H1 (cell line): ENCODE results near the gene FAM169A. TPM values are rescaled to one million over a fixed set of nuclear protein-coding genes. Genes with fewer than 3 reads are reported as not detected.

Experiments
- CTCF ChIA-PET: fragments of 300-600 bp; sonication (Branson Sonifier 250); formaldehyde crosslinking; loops from one replicate; lab custom pipeline; 2021; ENCODE audit not compliant: partially characterized antibody; lab: Charles Lee
- POLR2A ChIA-PET: fragments of 300-600 bp; sonication (Branson Sonifier 250); formaldehyde crosslinking; loops from one replicate; lab custom pipeline; 2021; ENCODE audit warnings: inconsistent platforms; ENCODE audit not compliant: partially characterized antibody; lab: Charles Lee
- DNase-seq, 2 experiments: peaks; one replicate each; pipeline versions ENCODE4 v3.0.0 to v3.0.0-alpha.2; 2010 to 2022; ENCODE audit warnings: low spot score in 2 of 2, low read depth in 1 of 2, mixed read lengths in 1 of 2
- FAIRE-seq: peaks from 2 replicates; lab custom pipeline; 2011; peaks lifted over from hg19 to GRCh38; lab: Jason Lieb, UNC
- H2AFZ ChIP-seq: 2 replicates; pipeline ENCODE4 v1.8.1; 2012; ENCODE audit warnings: low read length, inconsistent platforms
- H2AK5ac ChIP-seq: 2 replicates; pipeline ENCODE4 v1.6.1; 2013; ENCODE audit warnings: low read depth, low read length
- H2BK120ac ChIP-seq: replicated peaks from 2 replicates; pipeline ENCODE3; 2013; ENCODE audit warnings: low read depth, low read length, inconsistent platforms
- H2BK12ac ChIP-seq: 2 replicates; pipeline ENCODE4 v1.6.1; 2013; ENCODE audit warnings: low read depth, low read length
- H2BK15ac ChIP-seq: 2 replicates; pipeline ENCODE4 v1.6.1; 2013; ENCODE audit warnings: low read length
- H2BK20ac ChIP-seq: 2 replicates; pipeline ENCODE4 v1.6.1; 2013; ENCODE audit warnings: low read length
- H2BK5ac ChIP-seq: 2 replicates; pipeline ENCODE4 v1.6.1; 2013; ENCODE audit warnings: low read depth, low read length
- H3K14ac ChIP-seq: 2 replicates; pipeline ENCODE4 v1.6.1; 2013; ENCODE audit warnings: inconsistent platforms; ENCODE audit not compliant: insufficient read length
- H3K18ac ChIP-seq: 2 replicates; pipeline ENCODE4 v1.6.1; 2013; ENCODE audit warnings: low read length; ENCODE audit errors: extremely low read depth
- H3K23ac ChIP-seq: 2 replicates; pipeline ENCODE4 v1.6.1; 2013; ENCODE audit warnings: inconsistent platforms; ENCODE audit not compliant: insufficient read length
- H3K23me2 ChIP-seq: 2 replicates; pipeline ENCODE4 v1.6.1; 2013; ENCODE audit warnings: low read depth, low read length
- H3K27ac ChIP-seq: 2 replicates; pipeline ENCODE4 v1.6.1; 2011; ENCODE audit warnings: low read depth, low read length, inconsistent platforms
- H3K27me3 ChIP-seq, 4 experiments: replicated peaks in 1 of 4; 1 replicate in 1 of 4; 2 replicates in 3 of 4; pipeline versions ENCODE4 v1.6.1 to v1.8.1; 2011 to 2013; ENCODE audit warnings: low read length in 3 of 4, mild to moderate bottlenecking in 3 of 4, inconsistent platforms in 2 of 4, mixed read lengths in 2 of 4, moderate library complexity in 1 of 4; ENCODE audit not compliant: control insufficient read depth in 3 of 4, insufficient read depth in 3 of 4; ENCODE audit errors: extremely low read depth in 1 of 4
- H3K36me3 ChIP-seq, 4 experiments: 2 replicates each; pipeline versions ENCODE4 v1.6.1 to v1.8.1; 2011 to 2013; ENCODE audit warnings: mild to moderate bottlenecking in 4 of 4, low read length in 3 of 4, moderate library complexity in 2 of 4, control low read depth in 1 of 4, inconsistent platforms in 1 of 4; ENCODE audit not compliant: insufficient read depth in 4 of 4, control insufficient read depth in 2 of 4
- H3K4ac ChIP-seq: replicated peaks from 2 replicates; pipeline ENCODE3; 2013; ENCODE audit warnings: low read length, low read depth, mixed read lengths, inconsistent platforms; ENCODE audit not compliant: insufficient read length
- H3K4me1 ChIP-seq, 4 experiments: replicated peaks in 1 of 4; 1 replicate in 1 of 4; 2 replicates in 3 of 4; pipeline versions ENCODE4 v1.6.1 to v1.8.1; 2011 to 2013; ENCODE audit warnings: low read length in 3 of 4, inconsistent platforms in 2 of 4, mixed read lengths in 1 of 4; ENCODE audit not compliant: insufficient read depth in 4 of 4, control insufficient read depth in 3 of 4
- H3K4me2 ChIP-seq, 2 experiments: 2 replicates each; pipeline versions ENCODE4 v1.6.1 to v1.8.1; 2011 to 2013; ENCODE audit warnings: low read depth in 2 of 2, low read length in 2 of 2, control low read depth in 1 of 2, inconsistent platforms in 1 of 2, mild to moderate bottlenecking in 1 of 2; ENCODE audit not compliant: insufficient read depth in 1 of 2
- H3K4me3 ChIP-seq, 4 experiments: fragments of 200-600, 300-600 bp in 1 of 4; sonication (generic), shearing (Covaris generic), sonication (Bioruptor Twin) in 1 of 4; 2 replicates each; pipeline versions ENCODE4 v1.5.1 to v1.8.1; 2011 to 2016; ENCODE audit warnings: low read length in 4 of 4, low read depth in 3 of 4, control low read depth in 2 of 4, inconsistent platforms in 2 of 4, mild to moderate bottlenecking in 2 of 4, mixed read lengths in 1 of 4, moderate library complexity in 1 of 4; ENCODE audit not compliant: insufficient read depth in 2 of 4; ENCODE audit errors: extremely low read depth in 1 of 4
- H3K56ac ChIP-seq: replicated peaks from 2 replicates; pipeline ENCODE3; 2013; ENCODE audit warnings: low read depth, mild to moderate bottlenecking, mixed read lengths, low read length, inconsistent platforms; ENCODE audit not compliant: insufficient read length
- H3K79me1 ChIP-seq: 2 replicates; pipeline ENCODE4 v1.6.1; 2013; ENCODE audit warnings: low read depth, low read length, control low read depth
- H3K79me2 ChIP-seq, 2 experiments: 2 replicates each; pipeline versions ENCODE4 v1.6.1 to v1.8.1; 2012 to 2013; ENCODE audit warnings: low read length in 2 of 2, mild to moderate bottlenecking in 2 of 2, inconsistent platforms in 1 of 2; ENCODE audit not compliant: insufficient read depth in 2 of 2, control insufficient read depth in 1 of 2
- H3K9ac ChIP-seq, 4 experiments: replicated peaks in 1 of 4; 1 replicate in 1 of 4; 2 replicates in 3 of 4; pipeline versions ENCODE4 v1.6.1 to v1.8.1; 2011 to 2013; ENCODE audit warnings: low read depth in 3 of 4, low read length in 3 of 4, control low read depth in 2 of 4, mild to moderate bottlenecking in 2 of 4, moderate library complexity in 2 of 4, inconsistent platforms in 1 of 4; ENCODE audit errors: extremely low read depth in 1 of 4
- H3K9me3 ChIP-seq, 2 experiments: 2 replicates each; pipeline versions ENCODE4 v1.6.1 to v1.8.1; 2012 to 2013; ENCODE audit warnings: mild to moderate bottlenecking in 2 of 2, moderate library complexity in 2 of 2, control low read depth in 1 of 2, inconsistent platforms in 1 of 2, low read depth in 1 of 2, low read length in 1 of 2, mixed read lengths in 1 of 2; ENCODE audit not compliant: insufficient read depth in 2 of 2
- H4K20me1 ChIP-seq, 2 experiments: replicated peaks in 1 of 2; 2 replicates each; pipeline versions ENCODE3 to v1.8.1; 2011 to 2013; ENCODE audit warnings: inconsistent platforms in 2 of 2, low read length in 2 of 2, mild to moderate bottlenecking in 1 of 2; ENCODE audit not compliant: insufficient read depth in 2 of 2, control insufficient read depth in 1 of 2
- H4K5ac ChIP-seq: 2 replicates; pipeline ENCODE4 v1.6.1; 2013; ENCODE audit warnings: low read length, low read depth, mixed read lengths, inconsistent platforms; ENCODE audit not compliant: insufficient read length
- H4K8ac ChIP-seq: 2 replicates; pipeline ENCODE4 v1.8.0; 2013; ENCODE audit warnings: mild to moderate bottlenecking, moderate library complexity, low read length, inconsistent platforms; ENCODE audit not compliant: insufficient read depth; ENCODE audit errors: extremely low read depth
- H4K91ac ChIP-seq: replicated peaks from 2 replicates; pipeline ENCODE3; 2013; ENCODE audit warnings: low read length, mixed read lengths, inconsistent platforms; ENCODE audit not compliant: insufficient read length
- CHD1 ChIP-seq: IDR thresholded peaks from 2 replicates; pipeline ENCODE4 v1.6.1; 2012; ENCODE audit warnings: low read depth, low read length, improper control_type of control experiment
- CREB1 ChIP-seq: IDR thresholded peaks from 2 replicates; pipeline ENCODE4 v1.6.1; 2012; ENCODE audit warnings: inconsistent platforms
- EZH2 ChIP-seq: fragments of 200-600 bp; sonication (generic); IDR thresholded peaks from 2 replicates; pipeline ENCODE4 v1.7.1; 2012; ENCODE audit warnings: low read depth, mild to moderate bottlenecking, moderate library complexity, low read length, inconsistent platforms; ENCODE audit not compliant: severe bottlenecking
- JUN ChIP-seq: IDR thresholded peaks from 2 replicates; pipeline ENCODE4 v1.6.1; 2011; ENCODE audit warnings: low read depth, mild to moderate bottlenecking, improper control_type of control experiment, low read length
- KDM1A ChIP-seq: fragments of 200-600, 300-600 bp; sonication (generic); IDR thresholded peaks from 2 replicates; pipeline ENCODE4 v1.7.1; 2016; ENCODE audit warnings: mild to moderate bottlenecking, low read length, borderline replicate concordance
- SIX5 ChIP-seq: IDR thresholded peaks from 2 replicates; pipeline ENCODE4 v1.6.1; 2011; ENCODE audit warnings: mild to moderate bottlenecking, low read depth, low read length
- TEAD4 ChIP-seq: IDR thresholded peaks from 2 replicates; pipeline ENCODE4 v1.6.1; 2012; ENCODE audit warnings: low read depth, low read length, inconsistent platforms, mixed read lengths
- ZNF274 ChIP-seq: IDR thresholded peaks from 2 replicates; pipeline ENCODE4 v1.7.0; 2012; ENCODE audit warnings: low read length, borderline replicate concordance; ENCODE audit errors: extremely low read depth
- WGBS, 2 experiments: shearing (Covaris generic) in 1 of 2; methylation state at CpG; one replicate each; pipeline versions ENCODE4 v1.1.6 to v1.1.7; 2013 to 2015; ENCODE audit warnings: low lambda C conversion rate in 2 of 2, mixed read lengths in 2 of 2, inconsistent platforms in 1 of 2, low coverage in 1 of 2, missing lambda C conversion rate in 1 of 2; ENCODE audit not compliant: insufficient replicate concordance in 2 of 2, insufficient coverage in 1 of 2, insufficient read length in 1 of 2; ENCODE audit errors: extremely low coverage in 1 of 2, missing lambda C conversion rate in 1 of 2; 5-methylcytosine and 5-hydroxymethylcytosine counted together
- long read RNA-seq, 2 experiments: library from RNA in 1 of 2; library from capped mRNA in 1 of 2; stranded (forward); transcript quantifications; one replicate each; pipeline ENCODE4 v2.0.0, GENCODE V29; 2021; ENCODE audit warnings: inconsistent platforms in 1 of 2
- polyA minus RNA-seq, 3 experiments: library from RNA; depleted of rRNA, polyadenylated mRNA; stranded (reverse); fragments of >200 nt; gene quantifications; 1 replicate in 2 of 3; 2 replicates in 1 of 3; pipeline ENCODE4 v1.2.3, GENCODE V29; 2011
- polyA plus RNA-seq, 7 experiments: library from polyadenylated mRNA; depleted of rRNA in 3 of 7; stranded (reverse) in 5 of 7; unstranded in 2 of 7; fragments of >200 nt in 5 of 7; fragments of 200-250 nt in 2 of 7; gene quantifications; 1 replicate in 5 of 7; 2 replicates in 1 of 7; 4 replicates in 1 of 7; pipeline versions ENCODE4 v1.2.1 to v1.2.3, GENCODE V29; 2011 to 2013; ENCODE audit warnings: missing spikeins in 2 of 7, mixed read lengths in 2 of 7
- total RNA-seq: library from RNA; stranded (reverse); fragmentation: NEBNext Ultra II Directional; extraction: Animal tissue kit (Norgen Biotek cat#: 25700); gene quantifications from 2 replicates; pipeline ENCODE4 v1.2.1, GENCODE V29; 2021

Gene FAM169A
- total RNA-seq (78.7 and 83.1 TPM in 2 replicates), polyA plus RNA-seq (2011; rRNA removed) (9.0 and 12.6 TPM in 2 replicates), polyA minus RNA-seq (2011; rRNA and poly(A)+ RNA removed) (45.6 and 62.0 TPM in 2 replicates)
- polyA plus RNA-seq (2011; cell fraction: cytosol; rRNA removed): 17.4 TPM
- 13.0 TPM for polyA plus RNA-seq (2011; cell fraction: nucleus; rRNA removed)
- polyA plus RNA-seq (2012, experiment 1 of 2): 12.2 to 25.3 TPM (median 17.9 TPM) in 4 replicates
- polyA plus RNA-seq (2012, experiment 2 of 2): 1.5 TPM
- 29.1 TPM for polyA plus RNA-seq (2013, experiment 1 of 2)
- 30.1 TPM for polyA plus RNA-seq (2013, experiment 2 of 2)
- polyA minus RNA-seq (2011; cell fraction: cytosol; rRNA and poly(A)+ RNA removed): 30.0 TPM
- polyA minus RNA-seq (2011; cell fraction: nucleus; rRNA and poly(A)+ RNA removed): 59.1 TPM
- long read RNA-seq, experiment 1, full-length matches to known transcripts: 1 of 41 reads
- long read RNA-seq, experiment 1, partial matches to known transcripts: 2 of 41 reads
- long read RNA-seq, experiment 1, other reads (novel, unspliced or antisense): 38 of 41 reads
- long read RNA-seq, experiment 2, full-length matches to known transcripts: 2 of 17 reads
- long read RNA-seq, experiment 2, partial matches to known transcripts: 10 of 17 reads
- long read RNA-seq, experiment 2, other reads (novel, unspliced or antisense): 5 of 17 reads

- H3K4me2 ChIP-seq: peak within 1 kb of the TSS; percentile 75 to 91
- ChIA-PET CTCF (interaction anchor here (0.6 to 1.3 kb wide), 3 partner anchors 15 to 1160 kb away, joined by 3 to 4 read pairs (median 3); no protein-coding TSS in a partner anchor), POLR2A (interaction anchor here (0.6 to 5.0 kb wide), 17 partner anchors 10 to 371 kb away, joined by 3 to 31 read pairs (median 4); partner anchors contain the start of genes GFM2 and NSA2)
- H3K9me3 ChIP-seq: no peaks in the 10 kb centered on the region
- peaks cover 2 to 29% (median 16%) of the 10 kb centered on the region in 4 experiments; a peak in 6 of 7 replicates for H3K4me1 ChIP-seq
- H2BK15ac ChIP-seq: no peak within 1 kb of the TSS
- H4K5ac ChIP-seq: peak within 1 kb of the TSS; percentile 98
- H2AFZ ChIP-seq: peak within 1 kb of the TSS; percentile 78; the same call in 1 of the 2 replicates
- H3K27me3 ChIP-seq: no peaks in the 10 kb centered on the region
- H3K23ac ChIP-seq: peak within 1 kb of the TSS; percentile 7
- peak within 1 kb of the TSS; percentile 85 to 99 (median 95) for H3K9ac ChIP-seq
- 1% methylated on average over 85 of the region's 119 CpGs; no CpG with 5 or more reads in 1 of the 2 experiments for WGBS, 2 experiments
- peak within 1 kb of the TSS; percentile 95 for H2BK120ac ChIP-seq
- peak within 1 kb of the TSS; percentile 90 to 99 (median 92) for H3K4me3 ChIP-seq
- peaks cover 7% of the 10 kb centered on the region for H3K23me2 ChIP-seq
- no peaks in the 10 kb centered on the region; a peak in 2 of 8 replicates for H3K36me3 ChIP-seq
- peak within 1 kb of the TSS; percentile 76 for H3K18ac ChIP-seq
- H3K4ac ChIP-seq: peak within 1 kb of the TSS; percentile 100
- peak within 1 kb of the TSS; percentile 98 for H4K91ac ChIP-seq
- peak in 1 of 2 experiments; percentile 78 for DNase-seq
- H3K27ac ChIP-seq: peak within 1 kb of the TSS; percentile 93
- H2BK12ac ChIP-seq: peak within 1 kb of the TSS; percentile 95; the same call in 1 of the 2 replicates
- H3K14ac ChIP-seq: peak within 1 kb of the TSS; percentile 29
- H2BK5ac ChIP-seq: peak within 1 kb of the TSS; percentile 96
- peak within 1 kb of the TSS; percentile 24; the same call in 1 of the 2 replicates for H2BK20ac ChIP-seq
- no peak for FAIRE-seq
- H3K79me1 ChIP-seq: peaks cover 3% of the 10 kb centered on the region; the same call in 1 of the 2 replicates
- peak within 1 kb of the TSS; percentile 65; the same call in 1 of the 2 replicates for H2AK5ac ChIP-seq
- peak within 1 kb of the TSS; percentile 93 for H3K56ac ChIP-seq
- peak within 1 kb of the TSS; percentile 99 for H4K8ac ChIP-seq
- H3K79me2 ChIP-seq: peaks cover 31 to 48% of the 10 kb centered on the region in 2 experiments
- H4K20me1 ChIP-seq: peaks cover 7 to 11% of the 10 kb centered on the region in 2 experiments
- TF ChIP-seq KDM1A (no peak), CREB1 (peak; percentile 67), ZNF274 (no peak), EZH2 (no peak), JUN (peak; percentile 59; the same call in 1 of the 2 replicates), CHD1 (no peak), SIX5 (no peak), TEAD4 (peak; percentile 36; the same call in 1 of the 2 replicates)
Measured at GRCh38 chr5:74865804-74866595, at the start of gene FAM169A. FAM169A (minus strand) TSS chr5:74866387; CDS start chr5:74841676, 24,711 bp downstream.
